HG03159 (cell line): ENCODE measurements around the gene IGBP1.
A peak's percentile ranks its signal among the peaks of the same experiment; 100 is the strongest.
"Not testable (repeated sequence)": the region's sequence is repeated elsewhere in the genome, so short reads cannot be mapped to it uniquely, and the experiment has no call there.

Experiments
- ATAC-seq: cut with Tn5 transposase; IDR thresholded peaks from one replicate; pipeline ENCODE4 v1.9.1; 2021; ENCODE audit warnings: mild to moderate bottlenecking, moderate library complexity; ENCODE audit not compliant: unreplicated experiment

The IGBP1 gene

DNA sequence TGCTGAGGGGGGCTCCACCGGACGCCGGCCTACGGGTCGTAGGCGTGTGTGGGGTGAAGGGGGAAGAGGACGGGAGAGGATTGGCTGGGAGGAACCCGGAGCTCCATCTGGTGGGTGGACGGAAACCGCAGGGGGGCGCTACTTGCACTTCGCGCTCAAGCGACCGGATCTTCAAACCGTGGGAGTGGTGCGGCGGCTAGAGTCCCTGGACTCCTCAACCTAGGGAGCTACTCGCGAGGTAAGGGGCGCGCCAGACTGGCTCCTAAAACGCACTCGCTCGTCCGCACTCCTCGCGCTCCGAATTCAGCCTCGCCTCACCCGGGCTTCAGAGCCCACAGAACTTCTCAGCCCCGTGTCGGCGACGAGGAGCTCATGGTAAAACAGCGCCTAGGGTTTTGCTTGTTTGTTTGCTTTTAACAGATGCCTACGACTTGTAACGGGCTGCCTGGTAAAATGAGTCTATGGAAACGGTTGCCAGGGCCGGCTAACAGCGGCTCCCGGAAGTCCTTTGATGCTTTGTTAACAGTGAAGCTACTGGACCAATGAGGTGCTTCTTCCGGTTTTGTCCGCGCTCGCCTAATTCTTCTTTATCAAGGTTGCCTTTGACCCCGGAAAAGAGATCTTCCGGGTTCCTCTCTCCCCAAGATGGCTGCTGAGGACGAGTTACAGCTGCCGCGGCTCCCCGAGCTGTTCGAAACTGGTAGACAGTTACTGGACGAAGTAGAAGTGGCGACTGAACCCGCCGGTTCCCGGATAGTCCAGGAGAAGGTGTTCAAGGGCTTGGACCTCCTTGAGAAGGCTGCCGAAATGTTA, at the start of gene IGBP1:
Gene IGBP1 (plus strand): TSS at position 145 of the 813 bp plus-strand sequence. CDS start 501 bp downstream, at position 646.
- ATAC-seq: peak; percentile 78

DNA sequence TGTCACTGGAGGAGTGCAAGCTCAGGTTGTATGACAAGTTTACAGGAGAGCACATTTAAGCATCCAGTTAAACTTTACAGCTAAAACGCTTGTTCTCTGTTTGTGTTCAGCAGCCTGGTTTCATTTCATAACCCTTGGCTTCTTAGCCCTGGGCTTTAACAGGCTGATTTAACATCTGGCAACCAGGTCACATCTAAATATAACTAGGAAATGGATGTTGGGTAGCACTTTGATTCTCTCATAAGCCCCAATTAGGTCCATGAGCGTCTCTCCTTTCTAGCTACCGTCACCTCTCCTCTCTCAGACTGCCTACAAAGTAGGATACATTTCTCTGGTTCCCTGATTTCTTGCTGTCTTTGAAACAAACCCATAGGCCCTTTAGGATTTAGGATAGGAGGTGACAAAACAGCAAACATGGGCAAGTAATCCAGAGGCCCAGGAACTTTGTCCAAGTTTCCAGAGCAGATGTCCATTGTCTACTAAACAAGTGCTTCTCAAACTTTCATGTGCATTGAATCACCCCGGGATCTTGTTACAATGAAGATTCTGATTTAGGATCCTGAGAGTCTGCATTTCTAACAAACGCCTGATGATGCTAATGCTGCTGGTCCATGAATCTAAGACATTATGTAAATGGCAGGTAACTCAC, 48.5 kb upstream of the IGBP1 start:
- no peak for ATAC-seq

DNA sequence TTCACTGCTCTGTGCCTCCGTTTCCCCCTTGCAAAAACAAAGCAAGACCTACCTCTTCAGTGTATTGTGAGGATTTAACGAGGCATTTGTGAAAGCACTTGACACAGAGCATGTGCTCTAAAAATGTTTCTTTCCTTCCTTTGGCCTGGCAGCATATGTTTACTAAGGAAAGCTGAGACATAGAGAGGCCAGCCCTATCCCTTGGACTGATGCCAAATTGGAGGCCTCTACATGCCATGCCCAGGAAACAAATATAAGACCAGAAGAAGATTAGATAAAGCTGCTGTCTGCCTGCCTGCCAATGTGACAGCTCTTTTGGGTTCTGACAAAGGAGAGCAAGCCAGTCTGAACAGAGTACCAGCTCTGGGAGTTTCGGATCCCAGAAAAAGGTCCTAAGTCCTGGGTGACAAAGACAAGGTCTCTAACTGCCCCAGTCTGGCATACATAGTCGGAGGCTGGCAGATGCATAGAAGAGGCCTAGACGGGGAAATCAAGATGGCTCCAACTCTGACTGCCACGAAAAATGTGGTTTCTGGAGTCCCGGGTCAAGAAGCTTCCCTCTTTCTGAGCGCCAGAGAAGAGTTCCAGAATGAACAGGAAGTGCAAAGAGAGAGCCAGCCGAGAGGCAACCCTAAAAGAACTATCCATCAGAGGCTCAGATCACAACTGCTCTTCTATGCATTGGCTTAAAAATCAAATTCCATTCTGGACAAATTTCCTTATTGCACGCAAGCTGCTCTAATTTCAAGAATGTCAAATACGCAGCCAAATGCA, 45.2 kb upstream of the IGBP1 start:
- ATAC-seq: no peak

DNA sequence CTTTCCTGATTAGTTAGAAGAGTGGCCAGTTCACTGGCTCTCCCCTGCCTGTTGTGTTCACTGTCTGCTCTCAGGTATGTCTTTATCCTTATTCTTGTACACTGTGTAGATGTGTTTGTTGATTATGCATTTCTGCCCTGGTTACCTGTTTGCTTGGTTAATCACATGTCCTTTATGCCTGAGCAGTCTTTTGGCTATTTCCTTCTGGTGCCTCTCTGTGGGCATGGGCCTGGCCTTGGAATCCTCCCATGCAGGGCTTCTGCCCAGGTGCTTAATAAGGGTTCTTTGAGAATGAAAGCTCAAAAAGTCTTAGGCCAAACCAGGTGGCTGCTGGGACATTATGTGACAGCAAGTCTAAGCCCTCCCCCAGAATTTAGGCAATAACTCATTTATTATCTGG, 44.5 kb upstream of the IGBP1 start:
- ATAC-seq: no peak

DNA sequence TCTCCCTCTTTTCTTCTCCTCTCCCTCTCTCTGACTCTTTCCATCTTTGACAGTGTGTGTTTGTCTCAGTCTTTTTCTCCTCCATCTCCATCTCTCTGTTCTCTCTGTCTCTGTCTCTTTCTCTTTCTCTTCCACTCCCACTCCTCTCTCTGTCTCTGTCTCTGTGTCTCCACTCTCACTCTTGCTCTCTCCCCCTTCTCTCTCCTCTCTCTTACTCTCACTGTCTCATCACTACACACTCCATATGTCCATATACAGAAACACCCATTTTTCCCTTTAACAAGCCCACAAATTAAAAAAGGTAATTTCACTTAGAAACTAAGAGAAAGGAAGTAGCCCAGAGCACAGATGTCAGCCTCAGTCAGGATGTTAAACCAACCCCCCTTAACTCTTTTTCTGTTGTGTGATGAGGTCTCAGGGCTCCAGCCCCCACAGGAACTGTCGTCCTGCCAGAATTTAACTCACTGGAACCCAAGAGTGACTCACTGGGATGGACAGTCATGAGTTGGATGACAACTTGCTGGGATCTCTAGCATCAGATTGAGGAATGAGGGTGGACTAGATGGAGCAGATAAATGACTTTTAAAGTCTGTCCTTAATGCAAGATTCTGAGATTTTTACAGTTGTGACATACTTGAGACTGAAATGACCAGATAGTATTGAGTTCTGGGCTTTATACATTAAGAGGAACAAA, 43.5 kb upstream of the IGBP1 start:
- no peak for ATAC-seq

DNA sequence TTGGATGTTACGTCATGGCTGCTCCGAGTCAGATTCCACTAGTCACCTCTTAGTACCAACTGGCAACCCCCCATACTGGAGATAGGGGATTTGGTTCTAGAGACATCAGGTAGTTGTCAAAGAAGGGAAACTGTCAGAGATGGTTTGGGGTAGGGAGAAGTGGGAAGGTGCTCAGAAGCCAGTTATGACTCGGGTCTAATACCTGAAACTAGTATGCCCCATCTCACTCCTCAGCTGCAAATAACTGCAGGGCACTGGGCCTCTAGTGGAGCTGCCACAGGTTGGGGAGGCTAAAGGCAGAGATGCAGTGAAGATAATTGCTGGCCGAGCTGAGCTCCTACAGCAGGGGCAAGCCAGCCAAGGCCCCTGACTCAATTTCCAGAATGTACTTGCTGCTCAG, 41.0 kb upstream of the IGBP1 start:
- peak; percentile 58 for ATAC-seq

DNA sequence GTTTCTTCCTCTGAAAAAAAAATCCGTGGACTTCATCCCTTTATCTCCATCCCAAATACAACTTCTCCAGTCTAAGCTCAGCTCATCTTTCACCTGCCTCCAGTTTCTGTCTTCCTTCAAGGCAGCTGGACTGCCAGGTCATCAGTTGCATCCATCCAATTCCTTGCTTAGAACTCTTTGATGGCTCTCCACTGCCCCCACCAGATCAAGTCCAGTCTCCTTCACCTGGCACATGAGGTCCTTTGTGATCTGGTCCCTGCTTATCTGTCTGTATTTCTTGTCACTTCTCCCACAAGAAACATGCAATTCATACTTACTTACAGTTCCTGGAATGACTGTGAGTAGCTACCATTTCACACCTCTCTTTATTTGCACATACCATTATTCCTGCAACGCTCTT, 37.2 kb upstream of the IGBP1 start:
- ATAC-seq: no peak

DNA sequence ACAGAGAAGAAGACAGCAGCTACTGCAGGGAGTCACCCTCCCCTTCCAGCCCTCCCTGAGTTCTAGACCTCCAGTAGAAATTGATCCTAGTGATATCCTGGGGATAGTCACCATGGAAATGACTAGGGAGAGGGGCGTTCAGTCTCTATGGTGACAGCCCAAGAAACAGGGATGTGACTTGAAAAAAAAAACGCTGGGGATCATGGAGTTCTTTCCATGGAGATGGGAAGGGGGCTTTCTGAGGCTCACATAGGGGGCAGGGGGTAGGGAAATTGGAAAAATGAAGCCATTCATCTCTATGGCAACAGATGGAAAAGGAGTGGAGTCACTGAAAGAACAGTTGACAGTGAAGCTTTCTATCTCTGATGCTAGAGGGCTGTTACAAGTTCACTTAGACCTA, 28.0 kb upstream of the IGBP1 start:
- ATAC-seq: no peak

DNA sequence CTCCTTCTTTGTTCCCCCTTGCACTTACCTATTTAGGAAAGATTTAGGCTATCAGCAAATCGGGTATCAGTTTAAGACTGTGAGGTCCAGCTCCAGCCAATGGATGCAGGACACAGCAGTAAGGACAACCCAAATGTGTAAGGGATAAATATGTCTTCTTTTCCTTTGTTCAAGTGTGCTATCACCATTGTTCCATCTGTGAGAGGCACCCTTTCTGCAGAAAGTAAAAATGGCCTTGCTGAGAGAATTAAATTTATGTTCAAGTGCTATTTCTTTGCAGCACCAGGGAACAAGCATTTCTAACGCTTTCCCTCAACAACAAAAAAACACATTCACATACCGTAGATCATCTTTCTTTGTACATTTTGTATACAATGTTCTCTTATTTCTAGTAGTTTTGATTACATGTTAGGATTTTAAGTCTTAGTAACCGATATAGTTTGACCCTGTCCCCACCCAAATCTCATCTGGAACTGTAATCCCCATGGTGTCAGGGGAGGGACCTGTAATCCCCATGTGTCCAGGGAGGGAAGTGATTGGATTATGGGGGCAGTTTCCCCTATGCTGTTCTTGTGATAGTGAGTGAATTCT, 21.7 kb upstream of the IGBP1 start:
- ATAC-seq: not testable (repeated sequence)

DNA sequence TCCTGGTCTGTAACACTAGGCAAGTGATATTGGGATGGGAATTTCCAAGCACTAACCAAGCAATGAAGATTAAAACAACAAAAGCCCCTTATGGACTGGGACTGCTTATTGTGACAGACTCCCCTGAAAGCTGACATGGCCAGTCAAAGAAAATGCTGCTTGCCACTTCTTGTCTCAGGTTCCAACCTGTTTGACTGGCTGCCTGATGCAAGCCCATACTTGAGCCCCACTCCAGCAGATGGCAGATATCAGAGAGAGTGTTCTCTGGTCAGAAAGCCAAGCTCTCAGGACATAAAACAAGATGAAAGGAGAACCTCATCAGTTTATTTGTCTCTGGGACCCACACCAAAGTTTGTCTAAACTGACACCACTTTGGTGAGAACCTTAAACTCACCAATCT, 15.5 kb upstream of the IGBP1 start:
- no peak for ATAC-seq

DNA sequence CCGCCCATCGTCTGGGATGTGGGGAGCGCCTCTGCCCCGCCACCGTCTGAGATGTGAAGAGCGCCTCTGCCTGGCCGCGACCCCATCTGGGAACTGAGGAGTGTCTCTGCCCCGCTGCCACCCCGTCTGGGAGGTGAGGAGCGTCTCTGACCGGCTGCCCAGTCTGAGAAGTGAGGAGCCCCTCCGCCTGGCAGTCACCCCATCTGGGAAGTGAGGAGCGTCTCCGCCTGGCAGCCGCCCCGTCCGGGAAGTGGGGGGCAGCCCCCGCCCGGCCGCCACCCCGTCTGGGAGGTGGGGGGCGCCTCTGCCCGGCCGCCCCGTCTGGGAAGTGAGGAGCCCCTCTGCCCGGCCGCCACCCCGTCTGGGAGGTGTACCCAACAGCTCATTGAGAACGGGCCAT, 10.2 kb upstream of the IGBP1 start:
- not testable (repeated sequence) for ATAC-seq

DNA sequence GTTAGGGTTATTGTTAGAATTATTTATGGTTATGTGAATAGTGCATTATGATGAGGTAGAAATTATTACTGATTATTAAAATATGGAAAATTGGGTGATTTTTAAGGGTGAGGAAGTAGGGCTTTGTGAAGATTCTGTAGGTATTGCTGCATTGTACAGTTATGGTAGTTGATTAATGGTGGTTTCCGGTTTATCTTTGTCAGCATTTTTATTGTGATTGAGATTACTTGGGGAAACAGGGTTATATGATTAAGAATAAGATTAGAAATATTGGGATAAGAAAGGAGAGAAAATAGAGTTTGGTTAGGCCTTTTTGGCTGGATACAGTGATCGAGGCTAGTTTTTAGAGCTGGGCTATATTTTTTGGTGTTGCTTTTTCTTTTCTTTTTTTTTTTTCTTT, 8.6 kb upstream of the IGBP1 start:
- ATAC-seq: no peak

DNA sequence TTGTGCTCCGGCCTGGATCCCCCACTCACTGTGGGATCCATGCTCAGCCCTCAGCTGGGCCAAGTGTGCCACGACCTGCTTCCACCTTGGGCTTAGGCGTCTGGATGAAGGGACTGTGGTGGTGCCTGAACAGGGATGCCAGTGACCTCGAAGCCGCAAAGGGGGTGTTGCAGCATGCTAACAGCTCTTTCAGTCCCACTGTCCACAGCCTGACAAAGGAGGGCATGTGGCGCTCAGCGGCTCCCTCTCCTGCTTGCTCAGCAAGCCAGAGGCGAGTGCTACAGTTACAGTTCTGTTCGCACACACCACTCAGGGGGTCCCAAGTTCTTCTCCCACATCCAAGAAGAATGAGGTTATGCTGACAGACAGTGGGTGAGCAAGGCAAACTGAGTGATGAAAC, 5.2 kb upstream of the IGBP1 start:
- no peak for ATAC-seq

DNA sequence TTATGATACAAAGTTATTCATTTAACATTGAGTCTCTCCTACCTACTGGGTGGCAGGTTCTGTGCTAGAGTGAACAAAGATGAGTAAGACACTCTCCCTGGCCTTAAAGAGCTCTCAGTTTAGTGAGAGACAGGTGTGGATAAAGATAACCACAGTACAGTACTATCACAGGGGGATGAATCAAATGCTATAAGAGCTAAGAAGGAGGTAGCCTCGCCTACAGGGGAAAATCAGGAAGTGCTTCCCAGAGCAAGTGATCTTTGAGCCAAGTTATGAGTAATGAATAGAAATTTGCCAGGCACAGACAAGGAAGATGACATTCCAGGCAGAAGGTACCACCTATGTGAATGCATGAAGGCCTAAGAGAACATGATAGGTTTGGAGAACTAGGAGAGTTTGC, 3.4 kb upstream of the IGBP1 start:
- no peak for ATAC-seq

DNA sequence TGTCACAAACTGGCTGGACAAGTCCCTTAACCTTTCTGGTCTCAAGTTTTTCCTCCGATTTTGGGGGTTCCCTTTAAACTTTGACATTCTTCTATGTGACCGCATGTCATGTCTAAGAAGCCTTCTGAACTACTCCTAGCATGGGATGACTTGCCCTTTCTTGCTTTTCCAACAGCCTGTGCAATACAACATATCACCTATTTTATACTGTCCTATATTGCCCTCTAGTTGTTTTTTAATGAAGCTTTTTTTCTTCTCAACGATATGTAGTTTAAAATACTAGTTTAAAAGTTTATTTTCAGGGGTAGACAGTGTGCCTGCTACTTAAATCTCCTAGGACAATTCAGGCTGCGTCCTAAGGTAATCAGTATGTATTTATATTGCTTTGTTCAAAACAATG, 1.0 kb upstream of the IGBP1 start:
- no peak for ATAC-seq

DNA sequence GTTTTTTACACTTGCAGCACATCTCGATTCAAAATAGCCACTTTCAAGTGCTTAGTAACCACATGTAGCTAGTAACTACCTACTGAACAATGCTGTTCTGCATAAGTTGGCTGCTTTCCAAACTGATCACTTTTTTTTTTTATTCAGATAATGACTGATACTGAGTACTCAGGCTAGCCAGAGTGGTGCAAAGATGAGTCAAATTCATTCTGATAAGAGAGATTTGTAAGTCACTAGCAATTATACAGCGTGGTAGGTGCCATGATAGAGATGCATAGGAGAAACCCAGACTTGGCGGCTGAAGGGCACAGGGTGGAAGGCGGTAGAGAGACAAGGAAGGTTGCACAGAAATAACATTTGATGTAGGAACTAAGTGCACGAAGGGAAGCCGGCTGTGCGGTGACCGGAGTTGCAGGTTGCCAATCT, 357 bp upstream of the IGBP1 start:
- ATAC-seq: peak; percentile 40

DNA sequence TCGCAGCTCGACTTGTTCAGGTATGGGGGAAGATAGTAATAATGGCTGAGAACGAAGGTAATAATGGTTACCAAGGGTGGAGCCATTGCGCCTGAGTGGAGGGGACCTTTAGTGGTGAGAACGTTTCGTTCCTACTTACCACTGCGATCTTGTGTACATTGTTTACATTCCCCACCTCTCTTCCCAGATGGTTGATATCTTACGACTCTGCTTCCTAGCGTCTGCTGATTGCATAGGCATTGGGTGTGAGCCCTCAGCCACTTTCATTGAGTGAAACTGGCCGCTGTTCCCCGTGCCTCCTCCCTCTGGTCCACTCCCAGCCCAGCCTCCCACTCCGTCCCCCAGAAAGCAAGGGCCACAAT, 850 bp downstream of the IGBP1 start:
- peak; percentile 17 for ATAC-seq

DNA sequence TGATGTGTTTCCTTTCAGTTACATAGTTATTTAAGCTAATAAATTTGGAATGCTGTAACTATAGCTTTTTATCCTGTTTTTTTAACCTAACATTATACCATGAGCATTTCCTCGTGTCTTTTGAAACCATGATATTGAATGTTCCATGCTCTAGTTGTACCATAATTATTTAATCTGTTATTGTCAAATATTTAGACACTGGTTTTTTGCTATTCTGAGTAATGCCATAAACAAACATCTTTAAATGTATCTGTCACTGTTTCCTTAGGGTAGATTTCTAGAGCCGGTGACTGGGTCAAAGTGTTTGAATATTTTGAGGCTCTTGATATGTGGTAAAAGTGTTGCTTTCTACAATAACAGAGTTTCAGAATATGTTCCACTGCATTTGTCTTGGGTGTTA, 5.4 kb downstream of the IGBP1 start:
- ATAC-seq: no peak

DNA sequence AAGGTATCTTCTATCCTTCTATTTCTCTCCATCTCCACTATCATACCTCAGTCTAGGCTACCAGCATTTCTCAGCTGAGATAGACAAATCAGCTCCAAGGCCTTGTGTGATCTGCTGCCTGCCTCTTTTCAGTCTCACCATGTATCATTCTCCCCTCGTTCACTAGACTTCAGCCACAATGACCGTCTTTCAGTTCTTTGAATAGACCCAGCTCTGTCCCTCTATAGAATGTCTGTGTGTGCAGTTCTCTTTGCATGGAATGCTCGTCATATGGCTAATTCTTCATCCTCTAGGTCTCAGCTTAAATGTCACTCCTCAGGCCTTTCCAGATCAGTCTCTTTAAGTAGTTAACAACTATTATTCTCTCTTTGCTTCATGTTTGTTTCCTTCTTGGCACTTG, 6.5 kb downstream of the IGBP1 start:
- ATAC-seq: no peak

DNA sequence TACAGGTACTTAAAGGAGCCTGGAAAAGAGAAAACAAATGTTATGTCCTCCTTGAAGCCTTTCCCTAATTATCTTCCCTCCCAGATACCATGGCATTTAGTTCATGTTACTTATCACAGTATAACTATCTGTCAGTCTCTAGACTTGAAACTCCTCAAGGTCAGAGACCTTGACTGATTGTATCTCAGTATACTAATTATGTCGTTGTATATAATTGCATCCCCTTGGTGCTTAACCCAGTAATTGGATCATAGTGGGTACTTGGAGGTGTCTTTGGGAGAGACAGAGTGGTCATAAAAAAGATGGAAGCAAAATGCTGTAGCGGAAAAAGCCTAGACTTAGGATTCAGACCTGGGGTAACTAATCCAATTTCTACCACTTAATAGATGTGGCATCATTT, 8.1 kb downstream of the IGBP1 start:
- no peak for ATAC-seq
